HG03469 (cell line): Measurements from ENCODE around the gene PCSK1N.
"Not testable (repeated sequence)": the region's sequence is repeated elsewhere in the genome, so short reads cannot be mapped to it uniquely, and the experiment has no call there.

Source experiments
- ATAC-seq: cut with Tn5 transposase; IDR thresholded peaks from one replicate; pipeline ENCODE4 v1.9.1; 2021; ENCODE audit warnings: mild to moderate bottlenecking, moderate library complexity, moderate number of reproducible peaks; ENCODE audit not compliant: unreplicated experiment

The PCSK1N gene, protein sequence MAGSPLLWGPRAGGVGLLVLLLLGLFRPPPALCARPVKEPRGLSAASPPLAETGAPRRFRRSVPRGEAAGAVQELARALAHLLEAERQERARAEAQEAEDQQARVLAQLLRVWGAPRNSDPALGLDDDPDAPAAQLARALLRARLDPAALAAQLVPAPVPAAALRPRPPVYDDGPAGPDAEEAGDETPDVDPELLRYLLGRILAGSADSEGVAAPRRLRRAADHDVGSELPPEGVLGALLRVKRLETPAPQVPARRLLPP

DNA sequence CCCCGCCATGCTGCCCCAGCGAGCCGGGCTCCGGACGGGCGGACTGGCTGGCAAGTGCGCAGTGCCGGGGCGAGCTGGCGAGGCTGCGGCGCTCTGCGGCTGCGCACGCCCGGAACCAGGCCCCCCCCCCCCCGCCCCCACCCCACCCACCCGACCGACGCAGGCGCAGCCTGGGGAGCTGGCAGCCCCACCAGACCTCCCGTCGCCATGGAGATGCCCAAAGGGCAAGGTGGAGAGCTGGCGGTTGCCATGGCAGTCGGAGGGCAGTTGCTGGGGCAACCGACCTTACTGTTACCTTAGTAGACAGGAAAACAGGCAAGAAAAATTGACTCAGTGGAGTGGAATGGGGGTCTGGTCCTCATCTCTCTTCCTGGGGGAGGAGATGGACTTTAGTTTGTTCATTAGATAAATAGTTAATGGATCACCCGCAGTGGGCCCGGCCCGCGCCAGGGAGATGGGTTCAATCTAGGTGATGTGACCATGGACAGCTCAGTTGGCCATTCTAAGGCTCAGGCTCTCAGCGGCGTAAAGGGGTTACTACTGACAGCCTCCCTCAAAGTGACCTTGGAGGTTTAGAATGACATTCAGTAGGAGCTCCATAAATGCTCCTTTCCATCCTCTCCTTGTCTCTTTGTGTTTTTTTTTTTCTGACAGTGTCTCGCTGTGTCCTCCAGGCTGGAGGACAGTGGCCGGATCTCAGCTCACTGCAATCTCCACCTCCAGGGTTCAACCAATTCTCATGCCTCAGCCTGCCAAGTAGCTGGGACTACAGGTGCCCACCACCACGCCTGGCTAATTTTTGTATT is at the start of gene PCSK1N:
TSS of gene PCSK1N (minus strand) at position 87 of the 806 bp plus-strand sequence. CDS start at position 9, 78 bp downstream.
- ATAC-seq, result no peak

DNA sequence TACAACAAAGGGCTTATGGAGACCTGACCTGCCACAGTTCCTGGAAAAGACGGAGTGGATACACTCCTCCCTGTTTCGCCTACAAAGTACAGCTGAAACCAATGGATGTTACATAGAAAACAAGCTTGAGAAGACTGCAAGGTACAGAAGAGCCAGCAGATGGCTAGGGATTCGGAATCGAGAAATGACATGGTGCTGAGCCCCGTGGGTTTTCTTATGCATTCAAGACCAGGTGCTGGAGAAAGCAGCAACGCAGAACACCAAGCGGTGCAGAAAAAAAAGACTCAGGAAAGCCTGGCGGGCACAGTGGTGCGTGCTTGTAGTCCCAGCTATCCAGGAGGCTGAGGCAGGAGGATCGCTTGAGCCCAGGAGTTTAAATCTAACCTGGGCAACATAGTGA is 48.3 kb upstream of the PCSK1N start:
- ATAC-seq, result no peak

DNA sequence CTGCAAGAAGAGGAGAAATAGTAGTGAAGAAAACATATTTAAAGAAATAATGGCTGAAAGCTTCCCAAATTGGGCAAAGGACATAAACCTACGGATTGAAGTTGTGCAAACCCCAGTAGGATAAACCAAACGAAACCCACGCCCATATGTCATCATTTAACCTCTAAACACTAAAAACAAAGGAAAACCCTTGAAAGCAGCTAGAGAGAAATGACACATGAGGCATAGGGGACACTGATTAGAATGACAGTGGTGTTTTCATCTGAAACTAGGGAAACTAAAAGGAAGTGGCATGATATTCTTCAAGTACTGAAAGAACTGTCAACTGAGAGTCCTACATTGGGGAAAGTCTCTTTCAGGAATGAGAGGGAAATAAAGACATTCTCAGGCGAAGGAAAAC is 41.5 kb upstream of the PCSK1N start:
- ATAC-seq, result not testable (repeated sequence)

DNA sequence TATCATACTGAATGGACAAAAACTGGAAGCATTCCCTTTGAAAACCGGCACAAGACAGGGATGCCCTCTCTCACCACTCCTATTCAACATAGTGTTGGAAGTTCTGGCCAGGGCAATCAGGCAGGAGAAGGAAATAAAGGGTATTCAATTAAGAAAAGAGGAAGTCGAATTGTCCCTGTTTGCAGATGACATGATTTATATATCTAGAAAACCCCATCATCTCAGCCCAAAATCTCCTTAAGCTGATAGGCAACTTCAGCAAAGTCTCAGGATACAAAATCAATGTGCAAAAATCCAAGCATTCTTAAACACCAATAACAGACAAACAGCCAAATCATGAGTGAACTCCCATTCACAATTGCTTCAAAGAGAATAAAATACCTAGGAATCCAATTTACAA is 36.6 kb upstream of the PCSK1N start:
- not testable (repeated sequence) for ATAC-seq

DNA sequence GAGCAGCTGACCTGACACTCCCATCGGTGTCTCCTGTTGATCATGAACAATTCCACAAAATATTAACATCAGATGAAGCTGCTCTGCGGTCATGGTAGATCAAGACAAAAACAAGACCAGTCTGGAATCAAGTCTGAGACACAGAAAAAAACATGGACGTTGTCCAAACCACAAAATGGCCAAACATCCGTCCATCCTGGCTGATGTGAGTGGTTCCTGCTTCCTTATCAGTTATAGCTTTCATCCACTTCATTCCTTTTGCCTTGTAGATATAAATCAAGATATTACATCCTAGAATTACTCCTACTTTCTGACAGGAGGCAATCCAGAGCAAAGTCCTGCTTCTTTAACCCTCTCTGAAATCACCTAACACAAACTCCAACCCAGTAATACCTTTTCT is 28.8 kb upstream of the PCSK1N start:
- ATAC-seq, result no peak

DNA sequence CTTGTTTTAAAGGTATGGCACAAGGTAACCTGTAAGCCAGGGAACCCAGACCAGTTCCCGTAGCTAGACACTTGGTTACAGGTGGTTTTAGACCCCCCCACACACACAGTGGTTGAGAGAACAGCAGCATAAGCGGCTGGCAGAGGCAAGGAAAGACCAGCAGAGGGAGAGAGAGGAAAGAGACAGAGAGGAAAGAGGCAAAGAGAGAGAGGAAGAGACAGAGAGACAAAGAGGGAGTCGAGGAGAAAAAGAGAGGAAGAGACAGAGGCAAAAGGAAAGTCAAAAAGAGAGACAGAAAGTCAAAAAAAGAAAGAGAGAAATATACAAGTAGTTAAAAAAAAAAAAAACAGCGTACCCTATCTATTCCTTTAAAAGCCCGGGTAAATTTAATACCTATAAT is 19.5 kb upstream of the PCSK1N start:
- no peak for ATAC-seq

DNA sequence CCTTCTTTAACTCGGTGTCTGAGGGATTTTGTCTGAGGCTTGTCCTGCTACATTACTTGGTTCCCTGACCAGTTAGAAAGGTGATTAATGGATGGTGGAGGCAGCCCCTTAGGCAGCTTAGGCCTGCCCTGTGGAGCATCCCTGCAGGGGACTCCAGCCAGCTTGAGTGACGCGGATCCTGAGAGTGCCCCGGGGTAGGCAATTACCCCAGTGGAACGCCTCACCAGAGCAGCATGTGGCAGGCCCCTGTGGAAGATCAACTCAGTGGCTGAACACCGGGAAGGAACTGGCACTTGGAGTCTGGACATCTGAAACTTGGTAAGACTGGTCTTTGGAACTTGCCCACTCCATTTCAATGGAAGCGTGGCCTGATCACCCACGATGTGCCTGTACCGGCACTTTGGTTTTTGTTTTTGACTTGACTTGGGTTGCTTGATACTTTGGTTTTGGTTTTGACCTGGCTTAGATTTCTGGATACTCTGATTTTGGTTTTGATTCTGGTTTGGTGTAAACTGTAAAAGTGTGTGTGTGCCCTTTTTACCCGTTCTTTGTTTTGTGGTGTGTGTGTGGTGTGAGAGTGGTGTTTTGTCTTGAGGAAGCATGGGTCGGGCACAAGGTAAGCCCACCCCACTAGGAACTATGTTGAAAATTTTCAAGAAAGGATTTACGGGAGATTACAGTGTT is 18.9 kb upstream of the PCSK1N start:
- ATAC-seq, result not testable (repeated sequence)

DNA sequence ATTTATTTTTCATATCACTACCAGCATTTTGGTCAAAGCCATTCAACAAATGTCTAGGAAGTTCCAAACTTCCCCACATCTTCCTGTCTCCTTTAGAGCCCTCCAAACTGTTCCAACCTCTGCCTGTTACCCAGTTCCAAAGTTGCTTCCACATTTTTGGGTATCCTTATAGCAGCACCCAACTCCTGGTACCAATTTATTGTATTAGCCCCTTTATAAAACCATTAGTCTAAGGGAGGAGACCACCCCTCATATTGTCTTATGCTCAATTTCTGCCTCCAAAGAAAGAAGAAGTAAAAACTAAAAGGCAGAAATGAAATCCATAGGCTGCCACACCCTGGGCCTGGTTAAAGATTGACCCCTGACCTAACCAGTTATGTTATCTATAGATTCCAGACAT is 18.1 kb upstream of the PCSK1N start:
- ATAC-seq, result not testable (repeated sequence)

DNA sequence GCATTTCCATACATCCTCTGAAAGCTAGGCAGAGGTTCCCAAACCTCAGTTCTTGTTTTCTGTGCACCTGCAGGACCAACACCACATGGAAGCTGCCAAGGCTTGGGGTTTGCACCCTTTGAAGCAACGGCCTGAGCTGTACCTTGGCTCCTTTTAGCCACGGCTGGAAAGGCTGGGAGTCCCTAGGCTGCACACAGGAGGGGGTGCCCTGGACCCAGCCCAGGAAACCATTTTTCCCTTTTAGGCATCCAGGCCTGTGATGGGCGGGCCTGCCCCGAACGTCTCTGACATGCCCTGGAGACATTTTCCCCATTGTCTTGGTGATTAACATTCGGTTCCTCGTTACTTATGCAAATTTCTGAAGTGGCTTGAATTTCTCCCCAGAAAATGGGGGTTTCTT is 17.4 kb upstream of the PCSK1N start:
- ATAC-seq, result no peak

DNA sequence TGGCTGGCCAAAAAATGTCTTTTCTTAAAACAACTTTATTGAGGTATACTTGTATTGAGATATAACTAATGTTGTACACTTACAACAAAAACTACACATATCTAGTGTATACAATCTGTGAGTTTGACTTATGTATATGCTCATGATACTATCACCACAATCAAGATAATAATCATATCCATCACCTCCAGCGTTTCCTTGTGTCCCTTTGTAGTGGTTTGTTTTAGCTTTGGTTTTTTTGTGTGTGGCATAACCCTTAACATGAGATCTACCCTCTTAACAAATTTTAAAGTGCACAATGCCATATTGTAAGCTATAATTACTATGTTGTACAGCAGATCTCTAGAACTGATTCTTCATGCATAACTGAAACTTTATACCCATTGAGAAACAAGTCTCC is 13.4 kb upstream of the PCSK1N start:
- ATAC-seq, result no peak

DNA sequence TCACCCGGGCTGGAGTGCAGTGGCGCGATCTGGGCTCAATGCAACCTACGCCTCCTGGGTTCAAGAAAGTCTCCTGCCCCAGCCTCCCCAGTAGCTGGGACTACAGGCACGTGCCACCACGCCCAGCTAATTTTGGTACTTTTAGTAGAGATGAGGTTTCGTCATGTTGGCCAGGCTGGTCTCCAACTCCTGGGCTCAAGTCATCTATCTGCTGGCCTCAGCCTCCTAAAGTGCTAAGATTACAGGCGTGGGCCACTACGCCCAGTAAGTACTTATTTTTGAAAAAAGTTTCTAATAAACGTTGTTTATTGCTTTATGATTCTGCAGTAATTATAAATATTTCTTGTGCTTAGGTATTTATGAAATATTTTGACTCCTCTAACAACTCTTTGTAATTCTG is 4.3 kb upstream of the PCSK1N start:
- no peak for ATAC-seq

DNA sequence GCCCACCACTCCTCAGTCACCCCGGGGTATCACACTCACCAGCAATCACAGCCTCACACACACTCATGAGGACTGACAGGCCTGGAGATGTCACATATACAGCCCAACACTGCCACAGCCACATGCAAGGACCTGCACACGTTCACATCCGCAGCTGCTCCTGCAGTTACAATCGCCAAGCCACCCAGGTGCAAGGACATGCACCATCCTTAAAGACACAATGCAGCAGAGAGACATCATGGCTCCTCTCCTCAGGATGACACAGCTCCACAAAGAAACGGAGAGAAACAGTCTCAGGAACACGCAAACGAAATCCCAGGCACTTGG is 1.1 kb downstream of the PCSK1N start:
- ATAC-seq, result no peak

DNA sequence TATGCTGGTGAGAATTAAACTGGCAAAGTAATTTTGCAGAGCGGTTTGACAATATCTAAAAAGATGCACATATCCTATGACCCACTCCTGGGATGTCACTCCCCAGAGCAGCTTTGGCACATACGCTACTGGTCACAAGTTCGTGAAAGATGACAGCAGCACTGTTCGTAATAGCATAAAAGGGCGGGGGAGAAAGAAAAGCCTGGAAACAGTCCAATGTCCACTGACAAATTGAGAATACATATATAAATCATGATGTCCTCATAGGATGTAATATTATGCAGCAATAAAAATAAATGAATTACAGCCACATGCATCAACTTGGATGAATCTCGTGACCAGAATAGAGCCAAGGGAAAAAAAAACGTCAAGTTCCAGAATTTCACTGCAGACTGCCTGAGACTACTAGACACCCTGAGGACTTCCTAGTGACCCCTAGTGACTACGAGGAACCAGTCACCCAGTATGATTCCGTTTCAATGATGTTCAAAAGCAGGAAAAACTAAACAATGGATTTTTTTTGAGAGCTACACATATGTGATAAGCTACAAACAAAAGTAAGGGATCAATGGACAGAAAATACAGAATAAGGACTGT is 1.8 kb downstream of the PCSK1N start:
- ATAC-seq, result no peak

DNA sequence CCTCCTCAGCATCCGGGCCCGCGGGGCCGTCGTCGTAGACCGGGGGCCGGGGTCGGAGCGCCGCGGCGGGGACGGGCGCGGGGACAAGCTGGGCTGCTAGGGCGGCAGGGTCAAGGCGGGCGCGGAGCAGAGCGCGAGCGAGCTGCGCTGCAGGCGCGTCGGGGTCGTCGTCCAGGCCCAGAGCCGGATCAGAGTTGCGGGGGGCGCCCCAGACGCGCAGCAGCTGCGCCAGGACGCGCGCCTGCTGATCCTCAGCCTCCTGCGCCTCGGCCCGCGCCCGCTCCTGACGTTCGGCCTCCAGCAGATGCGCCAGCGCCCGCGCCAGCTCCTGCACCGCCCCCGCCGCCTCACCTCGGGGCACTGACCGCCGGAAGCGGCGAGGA is 3.5 kb downstream of the PCSK1N start:
- no peak for ATAC-seq

DNA sequence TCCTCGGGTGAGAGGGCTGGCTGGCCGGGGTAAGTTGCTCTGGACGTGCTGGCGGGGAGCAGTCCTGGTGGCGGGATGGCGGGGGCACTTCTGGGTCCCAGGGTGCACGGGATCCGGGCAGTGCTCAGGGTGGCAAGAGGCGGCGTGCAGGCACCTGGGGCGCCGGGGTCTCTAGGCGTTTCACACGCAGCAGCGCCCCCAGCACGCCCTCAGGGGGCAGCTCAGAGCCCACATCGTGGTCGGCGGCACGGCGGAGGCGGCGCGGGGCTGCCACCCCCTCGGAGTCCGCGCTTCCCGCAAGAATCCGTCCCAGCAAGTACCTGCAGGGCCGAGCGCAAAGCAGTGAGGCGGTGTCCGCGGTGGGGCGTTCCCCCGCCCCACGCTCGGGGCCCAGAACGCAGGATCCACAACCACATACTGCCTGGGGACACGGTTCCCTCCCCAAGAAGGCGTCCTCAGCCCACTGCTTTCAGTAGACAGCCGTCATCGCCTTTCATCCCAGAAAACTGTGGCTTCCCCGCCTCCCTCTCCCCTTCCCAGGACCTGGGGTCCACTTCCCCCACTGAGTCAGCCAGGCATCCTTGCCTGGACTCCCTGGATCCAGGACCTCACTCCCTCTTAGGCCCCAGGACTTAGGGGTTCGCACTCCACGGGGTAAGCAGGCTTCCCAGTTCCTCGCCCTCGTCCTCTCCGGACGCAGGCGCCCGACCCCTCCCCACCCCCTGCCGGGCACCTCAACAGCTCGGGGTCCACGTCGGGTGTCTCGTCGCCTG is 4.1 kb downstream of the PCSK1N start:
- no peak for ATAC-seq

DNA sequence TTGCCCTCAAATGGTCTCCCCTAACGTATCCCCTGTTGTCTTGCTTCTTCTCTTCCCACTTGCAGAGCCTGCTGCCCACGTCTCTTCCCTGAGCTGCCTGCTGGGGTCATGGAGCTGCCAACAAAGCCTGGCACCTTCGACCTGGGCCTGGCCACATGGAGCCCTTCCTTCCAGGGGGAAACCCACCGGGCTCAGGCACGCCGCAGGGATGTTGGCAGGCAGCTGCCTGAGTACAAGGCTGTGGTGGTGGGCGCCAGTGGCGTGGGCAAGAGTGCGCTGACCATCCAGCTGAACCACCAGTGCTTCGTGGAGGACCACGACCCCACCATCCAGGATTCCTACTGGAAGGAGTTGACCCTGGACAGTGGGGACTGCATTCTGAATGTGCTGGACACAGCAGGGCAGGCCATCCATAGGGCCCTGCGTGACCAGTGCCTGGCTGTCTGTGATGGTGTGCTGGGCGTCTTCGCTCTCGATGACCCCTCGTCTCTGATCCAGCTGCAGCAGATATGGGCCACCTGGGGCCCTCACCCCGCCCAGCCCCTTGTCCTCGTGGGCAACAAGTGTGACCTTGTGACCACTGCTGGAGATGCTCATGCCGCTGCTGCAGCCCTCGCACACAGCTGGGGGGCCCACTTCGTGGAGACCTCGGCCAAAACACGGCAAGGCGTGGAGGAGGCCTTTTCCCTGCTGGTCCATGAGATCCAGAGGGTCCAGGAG is 6.2 kb downstream of the PCSK1N start:
- no peak for ATAC-seq

DNA sequence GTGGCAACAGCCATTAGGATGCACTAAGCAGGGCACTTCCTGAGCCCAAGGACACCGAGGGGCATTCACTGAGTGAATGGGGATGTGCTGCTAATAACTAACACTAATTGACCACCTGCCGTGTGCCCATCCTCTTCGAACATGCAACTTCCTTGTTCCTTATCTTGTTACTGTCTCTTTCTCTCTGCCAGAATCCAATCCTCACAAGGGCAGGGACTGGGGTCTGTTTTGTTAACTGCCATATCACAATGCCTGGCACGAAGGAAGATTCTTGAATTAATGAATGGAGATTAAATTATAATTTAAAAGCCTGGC is 7.8 kb downstream of the PCSK1N start:
- no peak for ATAC-seq

DNA sequence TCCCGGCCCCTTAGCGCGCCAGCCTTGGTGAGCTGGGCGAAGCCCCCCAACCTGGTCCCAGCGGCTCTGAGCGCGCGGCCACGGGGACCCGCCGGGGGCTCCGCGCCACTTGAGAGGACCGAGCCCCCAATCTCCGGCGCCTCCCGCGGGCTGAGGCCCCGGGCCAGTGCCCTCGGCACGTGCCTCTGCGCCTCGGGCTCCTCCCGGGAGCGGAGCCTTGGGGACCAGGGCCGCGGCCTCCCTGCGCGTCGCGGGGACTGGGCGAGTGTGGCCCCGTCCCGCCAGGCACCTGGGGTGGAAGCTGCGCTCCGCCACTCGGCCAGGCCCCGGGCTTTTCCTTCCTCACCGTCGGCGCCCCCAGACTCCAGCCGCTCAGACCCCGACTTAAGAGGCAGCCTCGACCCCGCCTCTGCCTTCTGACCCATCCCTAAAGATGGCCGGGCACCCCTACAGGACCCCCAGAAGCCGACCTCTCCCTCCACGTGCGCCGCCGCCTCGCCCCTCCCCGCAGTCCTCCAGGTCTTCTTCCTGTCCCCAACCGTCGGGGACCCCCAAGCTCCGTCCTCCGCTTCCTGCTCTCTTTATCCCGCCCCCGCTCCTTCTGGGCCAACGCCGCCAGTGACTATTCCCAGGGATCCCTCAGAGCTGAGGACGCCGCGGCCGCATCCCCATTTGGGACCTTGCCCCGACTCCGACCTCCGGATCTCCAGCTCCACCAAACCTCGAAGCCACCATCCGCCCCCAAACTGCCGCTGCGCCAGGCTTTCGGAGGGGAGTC is 8.3 kb downstream of the PCSK1N start:
- ATAC-seq, result no peak

DNA sequence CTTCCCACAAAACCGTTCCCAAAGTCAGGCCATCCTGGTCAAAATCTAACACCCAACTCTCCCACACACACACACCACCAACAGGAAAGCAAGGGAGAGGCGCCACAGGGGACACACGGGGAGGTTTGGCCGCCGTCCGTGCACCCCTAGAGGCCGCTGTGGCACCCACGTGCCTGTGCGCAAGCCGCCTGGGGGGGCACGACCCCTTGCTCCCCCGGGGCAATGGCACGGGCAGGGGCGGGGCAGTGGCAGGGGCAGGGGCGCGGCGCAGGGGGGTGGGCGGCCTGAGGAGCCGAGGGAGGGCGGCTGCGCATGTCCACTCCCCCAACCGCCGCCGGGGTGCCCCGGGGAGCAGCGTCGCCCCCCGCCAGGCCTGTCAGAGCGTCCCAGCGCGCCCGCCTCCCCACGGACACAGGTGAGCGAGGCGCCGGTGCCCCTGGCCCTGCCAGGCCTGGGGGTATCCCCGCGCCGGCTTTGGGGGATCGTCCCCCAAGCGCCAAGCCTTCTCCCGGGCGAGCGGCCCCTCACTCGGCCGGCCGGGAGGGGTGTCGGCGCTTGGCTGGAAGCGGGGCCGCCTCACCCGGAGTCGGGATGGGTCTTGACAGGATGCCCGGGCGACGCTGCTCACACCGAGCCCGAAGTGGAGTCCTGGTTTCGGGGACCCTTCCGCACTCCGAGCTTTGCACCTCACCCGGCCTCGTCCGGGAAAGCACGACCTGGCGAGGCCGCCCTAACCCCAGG is 9.1 kb downstream of the PCSK1N start, which contains the start of gene ERAS:
TSS of gene ERAS (plus strand) at position 379 of the 741 bp plus-strand sequence. CDS start 2,611 bp downstream, outside the sequence.
- ATAC-seq, result no peak
